H1 (cell line): ENCODE measurements around the gene CTDP1. TPM values are rescaled to one million over a fixed set of nuclear protein-coding genes. Genes with fewer than 3 reads are reported as not detected.

ENCODE experiments used
- CTCF ChIA-PET: fragments of 300-600 bp; sonication (Branson Sonifier 250); formaldehyde crosslinking; loops from one replicate; lab custom pipeline; 2021; ENCODE audit not compliant: partially characterized antibody; lab: Charles Lee
- POLR2A ChIA-PET: fragments of 300-600 bp; sonication (Branson Sonifier 250); formaldehyde crosslinking; loops from one replicate; lab custom pipeline; 2021; ENCODE audit warnings: inconsistent platforms; ENCODE audit not compliant: partially characterized antibody; lab: Charles Lee
- DNase-seq, 2 experiments: peaks; one replicate each; pipeline versions ENCODE4 v3.0.0 to v3.0.0-alpha.2; 2010 to 2022; ENCODE audit warnings: low spot score in 2 of 2, low read depth in 1 of 2, mixed read lengths in 1 of 2
- FAIRE-seq: peaks from 2 replicates; lab custom pipeline; 2011; peaks lifted over from hg19 to GRCh38; lab: Jason Lieb, UNC
- H2AFZ ChIP-seq: 2 replicates; pipeline ENCODE4 v1.8.1; 2012; ENCODE audit warnings: low read length, inconsistent platforms
- H2AK5ac ChIP-seq: 2 replicates; pipeline ENCODE4 v1.6.1; 2013; ENCODE audit warnings: low read depth, low read length
- H2BK120ac ChIP-seq: replicated peaks from 2 replicates; pipeline ENCODE3; 2013; ENCODE audit warnings: low read depth, low read length, inconsistent platforms
- H2BK12ac ChIP-seq: 2 replicates; pipeline ENCODE4 v1.6.1; 2013; ENCODE audit warnings: low read depth, low read length
- H2BK15ac ChIP-seq: 2 replicates; pipeline ENCODE4 v1.6.1; 2013; ENCODE audit warnings: low read length
- H2BK20ac ChIP-seq: 2 replicates; pipeline ENCODE4 v1.6.1; 2013; ENCODE audit warnings: low read length
- H2BK5ac ChIP-seq: 2 replicates; pipeline ENCODE4 v1.6.1; 2013; ENCODE audit warnings: low read depth, low read length
- H3K14ac ChIP-seq: 2 replicates; pipeline ENCODE4 v1.6.1; 2013; ENCODE audit warnings: inconsistent platforms; ENCODE audit not compliant: insufficient read length
- H3K18ac ChIP-seq: 2 replicates; pipeline ENCODE4 v1.6.1; 2013; ENCODE audit warnings: low read length; ENCODE audit errors: extremely low read depth
- H3K23ac ChIP-seq: 2 replicates; pipeline ENCODE4 v1.6.1; 2013; ENCODE audit warnings: inconsistent platforms; ENCODE audit not compliant: insufficient read length
- H3K23me2 ChIP-seq: 2 replicates; pipeline ENCODE4 v1.6.1; 2013; ENCODE audit warnings: low read depth, low read length
- H3K27ac ChIP-seq: 2 replicates; pipeline ENCODE4 v1.6.1; 2011; ENCODE audit warnings: low read depth, low read length, inconsistent platforms
- H3K27me3 ChIP-seq, 4 experiments: replicated peaks in 1 of 4; 1 replicate in 1 of 4; 2 replicates in 3 of 4; pipeline versions ENCODE4 v1.6.1 to v1.8.1; 2011 to 2013; ENCODE audit warnings: low read length in 3 of 4, mild to moderate bottlenecking in 3 of 4, inconsistent platforms in 2 of 4, mixed read lengths in 2 of 4, moderate library complexity in 1 of 4; ENCODE audit not compliant: control insufficient read depth in 3 of 4, insufficient read depth in 3 of 4; ENCODE audit errors: extremely low read depth in 1 of 4
- H3K36me3 ChIP-seq, 4 experiments: 2 replicates each; pipeline versions ENCODE4 v1.6.1 to v1.8.1; 2011 to 2013; ENCODE audit warnings: mild to moderate bottlenecking in 4 of 4, low read length in 3 of 4, moderate library complexity in 2 of 4, control low read depth in 1 of 4, inconsistent platforms in 1 of 4; ENCODE audit not compliant: insufficient read depth in 4 of 4, control insufficient read depth in 2 of 4
- H3K4ac ChIP-seq: replicated peaks from 2 replicates; pipeline ENCODE3; 2013; ENCODE audit warnings: low read length, low read depth, mixed read lengths, inconsistent platforms; ENCODE audit not compliant: insufficient read length
- H3K4me1 ChIP-seq, 4 experiments: replicated peaks in 1 of 4; 1 replicate in 1 of 4; 2 replicates in 3 of 4; pipeline versions ENCODE4 v1.6.1 to v1.8.1; 2011 to 2013; ENCODE audit warnings: low read length in 3 of 4, inconsistent platforms in 2 of 4, mixed read lengths in 1 of 4; ENCODE audit not compliant: insufficient read depth in 4 of 4, control insufficient read depth in 3 of 4
- H3K4me2 ChIP-seq, 2 experiments: 2 replicates each; pipeline versions ENCODE4 v1.6.1 to v1.8.1; 2011 to 2013; ENCODE audit warnings: low read depth in 2 of 2, low read length in 2 of 2, control low read depth in 1 of 2, inconsistent platforms in 1 of 2, mild to moderate bottlenecking in 1 of 2; ENCODE audit not compliant: insufficient read depth in 1 of 2
- H3K4me3 ChIP-seq, 4 experiments: fragments of 200-600, 300-600 bp in 1 of 4; sonication (generic), shearing (Covaris generic), sonication (Bioruptor Twin) in 1 of 4; 2 replicates each; pipeline versions ENCODE4 v1.5.1 to v1.8.1; 2011 to 2016; ENCODE audit warnings: low read length in 4 of 4, low read depth in 3 of 4, control low read depth in 2 of 4, inconsistent platforms in 2 of 4, mild to moderate bottlenecking in 2 of 4, mixed read lengths in 1 of 4, moderate library complexity in 1 of 4; ENCODE audit not compliant: insufficient read depth in 2 of 4; ENCODE audit errors: extremely low read depth in 1 of 4
- H3K56ac ChIP-seq: replicated peaks from 2 replicates; pipeline ENCODE3; 2013; ENCODE audit warnings: low read depth, mild to moderate bottlenecking, mixed read lengths, low read length, inconsistent platforms; ENCODE audit not compliant: insufficient read length
- H3K79me1 ChIP-seq: 2 replicates; pipeline ENCODE4 v1.6.1; 2013; ENCODE audit warnings: low read depth, low read length, control low read depth
- H3K79me2 ChIP-seq, 2 experiments: 2 replicates each; pipeline versions ENCODE4 v1.6.1 to v1.8.1; 2012 to 2013; ENCODE audit warnings: low read length in 2 of 2, mild to moderate bottlenecking in 2 of 2, inconsistent platforms in 1 of 2; ENCODE audit not compliant: insufficient read depth in 2 of 2, control insufficient read depth in 1 of 2
- H3K9ac ChIP-seq, 4 experiments: replicated peaks in 1 of 4; 1 replicate in 1 of 4; 2 replicates in 3 of 4; pipeline versions ENCODE4 v1.6.1 to v1.8.1; 2011 to 2013; ENCODE audit warnings: low read depth in 3 of 4, low read length in 3 of 4, control low read depth in 2 of 4, mild to moderate bottlenecking in 2 of 4, moderate library complexity in 2 of 4, inconsistent platforms in 1 of 4; ENCODE audit errors: extremely low read depth in 1 of 4
- H3K9me3 ChIP-seq, 2 experiments: 2 replicates each; pipeline versions ENCODE4 v1.6.1 to v1.8.1; 2012 to 2013; ENCODE audit warnings: mild to moderate bottlenecking in 2 of 2, moderate library complexity in 2 of 2, control low read depth in 1 of 2, inconsistent platforms in 1 of 2, low read depth in 1 of 2, low read length in 1 of 2, mixed read lengths in 1 of 2; ENCODE audit not compliant: insufficient read depth in 2 of 2
- H4K20me1 ChIP-seq, 2 experiments: replicated peaks in 1 of 2; 2 replicates each; pipeline versions ENCODE3 to v1.8.1; 2011 to 2013; ENCODE audit warnings: inconsistent platforms in 2 of 2, low read length in 2 of 2, mild to moderate bottlenecking in 1 of 2; ENCODE audit not compliant: insufficient read depth in 2 of 2, control insufficient read depth in 1 of 2
- H4K5ac ChIP-seq: 2 replicates; pipeline ENCODE4 v1.6.1; 2013; ENCODE audit warnings: low read length, low read depth, mixed read lengths, inconsistent platforms; ENCODE audit not compliant: insufficient read length
- H4K8ac ChIP-seq: 2 replicates; pipeline ENCODE4 v1.8.0; 2013; ENCODE audit warnings: mild to moderate bottlenecking, moderate library complexity, low read length, inconsistent platforms; ENCODE audit not compliant: insufficient read depth; ENCODE audit errors: extremely low read depth
- H4K91ac ChIP-seq: replicated peaks from 2 replicates; pipeline ENCODE3; 2013; ENCODE audit warnings: low read length, mixed read lengths, inconsistent platforms; ENCODE audit not compliant: insufficient read length
- SP2 ChIP-seq: IDR thresholded peaks from 2 replicates; pipeline ENCODE4 v1.6.1; 2012; ENCODE audit warnings: mild to moderate bottlenecking, low read length, inconsistent platforms
- SUZ12 ChIP-seq: fragments of 200-600 bp; sonication (generic); IDR thresholded peaks from 2 replicates; pipeline ENCODE4 v1.6.1; 2012; ENCODE audit warnings: mild to moderate bottlenecking, inconsistent platforms, low read length, moderate library complexity, mixed read lengths
- WGBS, 2 experiments: shearing (Covaris generic) in 1 of 2; methylation state at CpG; one replicate each; pipeline versions ENCODE4 v1.1.6 to v1.1.7; 2013 to 2015; ENCODE audit warnings: low lambda C conversion rate in 2 of 2, mixed read lengths in 2 of 2, inconsistent platforms in 1 of 2, low coverage in 1 of 2, missing lambda C conversion rate in 1 of 2; ENCODE audit not compliant: insufficient replicate concordance in 2 of 2, insufficient coverage in 1 of 2, insufficient read length in 1 of 2; ENCODE audit errors: extremely low coverage in 1 of 2, missing lambda C conversion rate in 1 of 2; 5-methylcytosine and 5-hydroxymethylcytosine counted together
- polyA plus RNA-seq, 7 experiments: library from polyadenylated mRNA; depleted of rRNA in 3 of 7; stranded (reverse) in 5 of 7; unstranded in 2 of 7; fragments of >200 nt in 5 of 7; fragments of 200-250 nt in 2 of 7; gene quantifications; 1 replicate in 5 of 7; 2 replicates in 1 of 7; 4 replicates in 1 of 7; pipeline versions ENCODE4 v1.2.1 to v1.2.3, GENCODE V29; 2011 to 2013; ENCODE audit warnings: missing spikeins in 2 of 7, mixed read lengths in 2 of 7
- total RNA-seq: library from RNA; stranded (reverse); fragmentation: NEBNext Ultra II Directional; extraction: Animal tissue kit (Norgen Biotek cat#: 25700); gene quantifications from 2 replicates; pipeline ENCODE4 v1.2.1, GENCODE V29; 2021

CTDP1 gene
- total and polyA plus RNA-seq, 2 of the 8 experiments (the other 6 are each of a cell fraction or from before 2014, with no cell fraction given) = 16.6 to 37.0 TPM

DNA sequence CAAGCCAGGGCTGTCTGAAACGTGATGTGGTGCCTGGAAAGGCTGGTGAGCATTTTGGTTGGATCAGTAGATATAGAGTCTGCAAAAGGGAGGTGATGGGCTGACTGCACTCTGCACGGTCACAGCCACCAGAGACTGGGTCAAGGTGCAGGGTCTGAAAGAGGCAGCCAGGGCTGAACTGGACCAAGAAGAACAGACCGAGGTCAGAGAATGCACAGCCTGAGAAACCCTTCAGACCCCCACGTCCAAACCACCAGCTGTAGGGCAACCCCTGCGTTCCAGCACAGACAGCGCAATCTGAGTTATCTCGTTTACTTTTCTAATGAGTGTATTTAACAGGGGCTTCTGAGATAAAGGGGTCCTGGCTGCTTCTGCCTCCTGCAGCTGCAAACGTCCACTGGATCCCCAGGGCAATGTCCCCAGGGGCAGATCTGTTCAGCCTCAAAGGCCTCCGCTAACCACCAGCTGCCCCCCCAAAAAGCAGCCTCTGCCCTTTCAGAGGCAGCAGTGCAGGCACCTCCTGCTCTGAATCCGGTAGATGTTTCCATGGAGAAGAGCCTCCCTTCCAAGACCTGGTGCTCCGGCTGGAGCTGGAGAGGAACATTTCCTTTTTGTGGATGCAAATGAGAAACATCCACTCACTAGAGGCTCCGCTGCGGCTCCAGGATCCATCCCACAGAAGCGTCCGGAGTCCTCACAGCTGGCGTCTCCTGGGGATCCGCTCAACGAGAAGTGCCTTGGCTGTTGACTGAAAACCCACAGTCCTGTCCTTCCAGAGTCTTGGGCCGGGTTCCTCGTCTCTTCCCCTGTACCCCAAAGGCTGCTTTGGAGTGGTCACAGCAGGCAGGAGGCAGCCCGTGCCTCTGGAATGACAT, 117.2 kb downstream of the CTDP1 start:
- H3K9ac ChIP-seq = no peak overlapping the region; a peak in 1 of 7 replicates
- H3K4me3 ChIP-seq = peak overlapping the region in 1 of 4 experiments; percentile 76; a peak in 2 of 8 replicates
- H3K27ac ChIP-seq = no peak overlapping the region
- H4K91ac ChIP-seq = no peak overlapping the region
- H3K4me1 ChIP-seq = peaks cover 0 to 12% (median 5%) of the 10 kb centered on the region in 4 experiments; a peak in 5 of 7 replicates
- 83% methylated on average over 21 of the region's 21 CpGs; no CpG with 5 or more reads in 1 of the 2 experiments for WGBS, 2 experiments
- no peaks in the 10 kb centered on the region for H3K36me3 ChIP-seq
- no peak for DNase-seq
- H3K27me3 ChIP-seq = peaks cover 22 to 45% (median 41%) of the 10 kb centered on the region in 4 experiments
- CTCF ChIA-PET = interaction anchor here (1.1 to 1.9 kb wide), 3 partner anchors 24 to 163 kb away, joined by 4 to 5 read pairs (median 4); no protein-coding TSS in a partner anchor
- no peaks in the 10 kb centered on the region for H3K79me2 ChIP-seq
- H3K23ac ChIP-seq = no peak overlapping the region
- H3K56ac ChIP-seq = no peak overlapping the region
- TF ChIP-seq SP2 (no peak), SUZ12 (0 out of 2 replicates have a peak, but pooled peaks have one; percentile 10)
- no peaks in the 10 kb centered on the region for H3K79me1 ChIP-seq
- no peak overlapping the region for H4K5ac ChIP-seq
- H3K18ac ChIP-seq = no peak overlapping the region
- POLR2A ChIA-PET = no interaction called here
- H2AK5ac ChIP-seq = peak overlapping the region; percentile 96; the same call in 1 of the 2 replicates
- H2BK20ac ChIP-seq = no peak overlapping the region
- no peak for FAIRE-seq
- H3K14ac ChIP-seq = no peak overlapping the region
- no peak overlapping the region for H2BK5ac ChIP-seq
- H4K20me1 ChIP-seq = peaks cover 1 to 6% of the 10 kb centered on the region in 2 experiments
- H4K8ac ChIP-seq = no peak overlapping the region
- 0 out of 2 replicates have a peak overlapping the region, but pooled peaks have one; percentile 60 for H2BK12ac ChIP-seq
- H3K23me2 ChIP-seq = peaks cover 8% of the 10 kb centered on the region; the same call in 1 of the 2 replicates
- H3K9me3 ChIP-seq = no peaks in the 10 kb centered on the region
- 0 out of 2 replicates have a peak overlapping the region, but pooled peaks have one; percentile 46 for H2BK15ac ChIP-seq
- no peak overlapping the region for H2BK120ac ChIP-seq
- H3K4ac ChIP-seq = peak overlapping the region; percentile 67
- peak overlapping the region in 1 of 2 experiments; percentile 75; a peak in 1 of 4 replicates for H3K4me2 ChIP-seq
- H2AFZ ChIP-seq = no peak overlapping the region
